A673 (cell line): ENCODE data around the gene ALG13. TPM values are rescaled to one million over a fixed set of nuclear protein-coding genes. Genes with fewer than 3 reads are reported as not detected.

Experiments used
- BruUV-seq: library from RNA; stranded (reverse); fragments of 400-500 nt; replicated peaks from 2 replicates; lab custom pipeline; 2021; lab: Mats Ljungman, UMichigan
- CTCF ChIA-PET: fragments of 300-600 bp; sonication (Branson Sonifier 250); formaldehyde crosslinking; loops from one replicate; lab custom pipeline; 2022; ENCODE audit warnings: antibody characterized with exemption; lab: Charles Lee
- POLR2A ChIA-PET: fragments of 300-600 bp; sonication (Branson Sonifier 250); formaldehyde crosslinking; loops from one replicate; lab custom pipeline; 2022; ENCODE audit warnings: antibody characterized with exemption; ENCODE audit not compliant: low non-redundant PET; lab: Charles Lee
- DNase-seq: peaks from one replicate; pipeline ENCODE4 v3.0.0-alpha.2; 2015; ENCODE audit warnings: low spot score
- H3K27ac ChIP-seq: fragments of 200-600 bp; sonication (generic); 2 replicates; pipeline ENCODE4 v1.5.1; 2016; ENCODE audit warnings: mixed run types, low read depth, mild to moderate bottlenecking, mixed read lengths, antibody characterized with exemption, low read length; ENCODE audit not compliant: poor library complexity, severe bottlenecking
- H3K27me3 ChIP-seq: fragments of 200-600 bp; sonication (generic); replicated peaks from 2 replicates; pipeline ENCODE4 v1.6.1; 2017; ENCODE audit warnings: mixed run types, low read depth, mild to moderate bottlenecking, mixed read lengths, antibody characterized with exemption, low read length; ENCODE audit not compliant: insufficient read depth, poor library complexity
- H3K36me3 ChIP-seq: fragments of 200-600 bp; sonication (generic); 2 replicates; pipeline ENCODE4 v1.6.1; 2016; ENCODE audit warnings: mixed run types, mild to moderate bottlenecking, mixed read lengths, antibody characterized with exemption, low read length; ENCODE audit not compliant: insufficient read depth, poor library complexity, severe bottlenecking
- H3K4me1 ChIP-seq: fragments of 200-600 bp; sonication (generic); 2 replicates; pipeline ENCODE4 v1.6.1; 2017; ENCODE audit warnings: mixed run types, mild to moderate bottlenecking, mixed read lengths, antibody characterized with exemption, low read length; ENCODE audit not compliant: insufficient read depth, poor library complexity, severe bottlenecking
- H3K4me3 ChIP-seq: fragments of 200-600 bp; sonication (generic); 2 replicates; pipeline ENCODE4 v1.5.1; 2016; ENCODE audit warnings: low read depth, mixed run types, mild to moderate bottlenecking, mixed read lengths, low read length; ENCODE audit not compliant: poor library complexity, severe bottlenecking
- H3K9me3 ChIP-seq: fragments of 200-600 bp; sonication (generic); 2 replicates; pipeline ENCODE4 v1.6.1; 2016; ENCODE audit warnings: mixed run types, low read depth, mild to moderate bottlenecking, mixed read lengths, antibody characterized with exemption, low read length; ENCODE audit not compliant: poor library complexity, severe bottlenecking
- CTCF ChIP-seq: fragments of 300-800, 200-600 bp; sonication (generic); conservative IDR thresholded peaks from 2 replicates; pipeline ENCODE4 v1.5.1; 2017; ENCODE audit warnings: low read depth, mild to moderate bottlenecking, antibody characterized with exemption, low read length, moderate library complexity, mixed read lengths
- EZH2 ChIP-seq: fragments of 200-600 bp; sonication (generic); IDR thresholded peaks from 2 replicates; pipeline ENCODE4 v1.6.1; 2017; ENCODE audit warnings: borderline replicate concordance, low read depth, mild to moderate bottlenecking, mixed read lengths, antibody characterized with exemption, low read length; ENCODE audit not compliant: poor library complexity, severe bottlenecking
- intact Hi-C: fragments of 100-400 bp; cut with micrococcal nuclease; formaldehyde crosslinking; loops from one replicate; pipeline ENCODE4 v1.10.0; 2022; ENCODE audit not compliant: unreplicated experiment
- total RNA-seq: library from RNA; stranded (reverse); gene quantifications from 2 replicates; pipeline ENCODE4 v1.2.3, GENCODE V29; 2021

ALG13 gene
- total RNA-seq, 1 experiment from 2014 or later = 35.9 TPM

GRCh38 chrX:111759686-111760085, 78.7 kb downstream of the ALG13 start:
- BruUV-seq = no TSS peak
- POLR2A ChIA-PET = no interaction called here
- H3K4me3 ChIP-seq = no peak overlapping the region
- no peaks in the 10 kb centered on the region for H3K36me3 ChIP-seq
- H3K27ac ChIP-seq = no peak overlapping the region
- H3K4me1 ChIP-seq = no peaks in the 10 kb centered on the region
- H3K27me3 ChIP-seq = no peaks in the 10 kb centered on the region
- intact Hi-C loops = no loop called here
- TF ChIP-seq CTCF (no peak), EZH2 (no peak)
- no peak for DNase-seq
- CTCF ChIA-PET = no interaction called here
- H3K9me3 ChIP-seq = no peaks in the 10 kb centered on the region

- TF ChIP-seq CTCF (no peak), EZH2 (no peak)
- ChIA-PET CTCF (no interaction called here), POLR2A (no interaction called here)
- Histone ChIP-seq H3K9me3 (no peaks in the 10 kb centered on the region), H3K27me3 (no peaks in the 10 kb centered on the region), H3K4me3 (no peak overlapping the region), H3K36me3 (no peaks in the 10 kb centered on the region), H3K4me1 (no peaks in the 10 kb centered on the region), H3K27ac (no peak overlapping the region)
- no peak for DNase-seq
- BruUV-seq = no TSS peak
- intact Hi-C loops = no loop called here
These were observed 80.7 kb downstream of the ALG13 start for GRCh38 chrX:111761578-111762135.

- Histone ChIP-seq H3K4me3 (no peak overlapping the region), H3K36me3 (no peaks in the 10 kb centered on the region), H3K27me3 (peaks cover 6% of the 10 kb centered on the region), H3K27ac (no peak overlapping the region), H3K4me1 (no peaks in the 10 kb centered on the region), H3K9me3 (no peaks in the 10 kb centered on the region)
- TF ChIP-seq CTCF (no peak), EZH2 (no peak)
- intact Hi-C loops = no loop called here
- ChIA-PET POLR2A (no interaction called here), CTCF (no interaction called here)
- no peak for DNase-seq
- BruUV-seq = no TSS peak
These were observed 97.6 kb downstream of the ALG13 start for GRCh38 chrX:111778591-111778990.
